SK-N-SH (cell line): ENCODE results near the gene CNTNAP5. TPM values are rescaled to one million over a fixed set of nuclear protein-coding genes. Genes with fewer than 3 reads are reported as not detected.

Experiments
- CTCF ChIA-PET: fragments of 300-600, 350-600 bp; formaldehyde crosslinking; extraction: SDS; loops from one replicate; lab custom pipeline; 2021; lab: Yijun Ruan, JAX
- POLR2A ChIA-PET: fragments of 350-600 bp; sonication (Branson Sonifier 250); formaldehyde crosslinking; extraction: SDS; loops from one replicate; lab custom pipeline; 2020; ENCODE audit warnings: antibody characterized with exemption, inconsistent platforms; lab: Yijun Ruan, JAX
- DNase-seq: peaks from one replicate; pipeline ENCODE4 v3.0.0; 2012
- H2AFZ ChIP-seq: fragments of 200-600 bp; sonication (generic); 2 replicates; pipeline ENCODE4 v1.8.1; 2016; ENCODE audit warnings: antibody characterized with exemption, mild to moderate bottlenecking, low read depth
- H3F3A ChIP-seq: fragments of 200-600 bp; sonication (generic); replicated peaks from 2 replicates; pipeline ENCODE3; 2016; ENCODE audit warnings: antibody characterized with exemption, mild to moderate bottlenecking; ENCODE audit not compliant: insufficient read depth
- H3K27ac ChIP-seq, 2 experiments: fragments of 200-500 bp in 1 of 2; fragments of 200-600 bp in 1 of 2; sonication (Bioruptor generic) in 1 of 2; sonication (generic), shearing (Covaris generic) in 1 of 2; 2 replicates each; pipeline versions ENCODE4 v1.5.1 to v1.6.1; 2014 to 2016; ENCODE audit warnings: low read depth in 2 of 2, inconsistent platforms in 1 of 2, low read length in 1 of 2, mild to moderate bottlenecking in 1 of 2, mixed read lengths in 1 of 2
- H3K27me3 ChIP-seq: fragments of 200-600 bp; sonication (generic), shearing (Covaris generic); 2 replicates; pipeline ENCODE4 v1.6.1; 2016; ENCODE audit warnings: mixed run types; ENCODE audit not compliant: insufficient read depth
- H3K36me3 ChIP-seq, 2 experiments: fragments of 200-500 bp in 1 of 2; fragments of 200-600 bp in 1 of 2; sonication (Bioruptor generic) in 1 of 2; sonication (generic) in 1 of 2; replicated peaks in 1 of 2; 2 replicates each; pipeline versions ENCODE3 to v1.5.1; 2014 to 2016; ENCODE audit warnings: low read length in 1 of 2, mild to moderate bottlenecking in 1 of 2; ENCODE audit not compliant: insufficient read depth in 2 of 2, control insufficient read depth in 1 of 2
- H3K4me1 ChIP-seq, 2 experiments: fragments of 200-500 bp in 1 of 2; fragments of 200-600 bp in 1 of 2; sonication (Bioruptor generic) in 1 of 2; sonication (generic), shearing (Covaris generic) in 1 of 2; 2 replicates each; pipeline versions ENCODE4 v1.5.1 to v1.6.1; 2014 to 2016; ENCODE audit warnings: low read depth in 1 of 2, low read length in 1 of 2, mixed run types in 1 of 2; ENCODE audit not compliant: insufficient read depth in 2 of 2, control insufficient read depth in 1 of 2
- H3K4me2 ChIP-seq: fragments of 200-600 bp; sonication (generic), shearing (Covaris generic); 2 replicates; pipeline ENCODE4 v1.6.1; 2017; ENCODE audit warnings: mixed run types
- H3K4me3 ChIP-seq, 2 experiments: fragments of 200-500 bp in 1 of 2; fragments of 200-600 bp in 1 of 2; sonication (Bioruptor generic) in 1 of 2; sonication (generic), shearing (Covaris generic) in 1 of 2; 2 replicates each; pipeline versions ENCODE4 v1.5.1 to v1.8.1; 2014 to 2016; ENCODE audit warnings: low read depth in 2 of 2, inconsistent platforms in 1 of 2, low read length in 1 of 2, mild to moderate bottlenecking in 1 of 2, mixed read lengths in 1 of 2, moderate library complexity in 1 of 2
- H3K79me2 ChIP-seq: fragments of 200-600 bp; sonication (generic); 2 replicates; pipeline ENCODE4 v1.8.1; 2017; ENCODE audit warnings: mild to moderate bottlenecking; ENCODE audit not compliant: insufficient read depth
- H3K9ac ChIP-seq: fragments of 200-600 bp; sonication (generic); 2 replicates; pipeline ENCODE4 v1.6.1; 2017; ENCODE audit warnings: mixed run types
- H3K9me2 ChIP-seq: fragments of 200-600 bp; sonication (generic); 2 replicates; pipeline ENCODE4 v1.6.1; 2017; ENCODE audit warnings: mixed run types
- H3K9me3 ChIP-seq: fragments of 200-600 bp; sonication (generic); 2 replicates; pipeline ENCODE4 v1.6.1; 2017; ENCODE audit warnings: mixed run types, mild to moderate bottlenecking, moderate library complexity
- H4K20me1 ChIP-seq: fragments of 200-600 bp; sonication (generic); 2 replicates; pipeline ENCODE4 v1.6.1; 2017; ENCODE audit warnings: mild to moderate bottlenecking, mixed run types; ENCODE audit not compliant: insufficient read depth
- NRF1 ChIP-seq: IDR thresholded peaks from 2 replicates; pipeline ENCODE4 v1.6.1; 2012; ENCODE audit warnings: low read depth, mild to moderate bottlenecking, low read length
- PBX3 ChIP-seq: IDR thresholded peaks from 2 replicates; pipeline ENCODE4; 2012
- whole genome bisulfite sequencing: methylation state at CpG from one replicate; pipeline ENCODE4 v1.1.6; 2017; ENCODE audit warnings: low lambda C conversion rate; 5-methylcytosine and 5-hydroxymethylcytosine counted together
- polyA plus RNA-seq, 3 experiments: library from polyadenylated mRNA; depleted of rRNA; stranded (reverse); fragments of >200 nt; gene quantifications; 2 replicates each; pipeline ENCODE4 v1.2.3, GENCODE V29; 2012
- small RNA-seq, 7 experiments: library from RNA; depleted of rRNA; stranded (forward); fragments of <200 nt; gene quantifications; one replicate each; pipeline ENCODE3, GENCODE V24; 2012

CNTNAP5 gene
- polyA plus RNA-seq, 1 of the 3 experiments (the other 2 are of a cell fraction), result 0.08 TPM

GRCh38 chr2:124959581-124959980 is 934.5 kb downstream of the CNTNAP5 start (continued):
- no peak for TF ChIP-seq PBX3

DNA sequence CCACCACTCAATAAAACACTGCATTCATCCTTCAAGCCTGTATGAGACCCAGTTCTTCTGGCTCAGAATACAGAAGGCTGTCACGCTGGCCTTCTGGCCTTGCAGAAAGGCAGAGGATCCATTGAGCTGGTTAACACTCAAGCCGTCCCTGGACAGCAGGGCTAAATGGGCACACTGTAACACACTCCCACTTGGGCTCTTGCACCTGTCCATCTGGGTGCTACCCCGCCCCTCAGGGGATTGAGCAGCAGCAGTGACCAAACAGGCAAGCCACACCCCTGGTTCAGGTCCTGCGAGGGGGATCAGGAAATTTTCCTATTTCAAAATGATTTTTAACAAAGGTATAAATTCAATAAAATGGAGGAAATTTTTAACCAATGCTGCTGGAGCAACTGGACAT is 936.0 kb downstream of the CNTNAP5 start:
- ChIA-PET CTCF (no interaction called here), POLR2A (no interaction called here)
- no peak for DNase-seq
- Histone ChIP-seq H3K36me3 (no peaks in the 10 kb centered on the region), H3K4me3 (no peak overlapping the region), H2AFZ (no peak overlapping the region), H3F3A (no peaks in the 10 kb centered on the region), H3K9me3 (no peaks in the 10 kb centered on the region), H3K27me3 (no peaks in the 10 kb centered on the region), H3K79me2 (no peaks in the 10 kb centered on the region), H3K9ac (no peak overlapping the region), H3K4me1 (no peaks in the 10 kb centered on the region), H3K27ac (no peak overlapping the region), H4K20me1 (no peaks in the 10 kb centered on the region), H3K4me2 (no peak overlapping the region), H3K9me2 (no peaks in the 10 kb centered on the region)
- no peak for TF ChIP-seq NRF1
- 5% methylated on average over 4 of the region's 4 CpGs for WGBS

Small RNA genes within 50 kb of the gene (small RNA-seq; reads per million reads assigned to genes)
- gene AC019159.1 (0 reads per million in 7 experiments), gene MTND5P22 (0 reads per million in 7 experiments), gene RNA5SP102 (0 reads per million in 7 experiments)
